Measurements from ENCODE around the gene PSAT1.

GRCh38 chr9:78278177-78278777, 18.6 kb upstream of the PSAT1 start:
- TF ChIP-seq CTCF (conservative IDR thresholded peaks at IDR 0.05; ENCODE audit: low read length): no peak
- TF ChIP-seq EZH2phosphoT487 (IDR thresholded peaks at IDR 0.05; ENCODE audit: borderline replicate concordance, low read depth, low read length): no peak
